HepG2 (cell line): Measurements from ENCODE around the gene ZNF226. TPM values are rescaled to one million over a fixed set of nuclear protein-coding genes. Genes with fewer than 3 reads are reported as not detected.

Experiments used
- AKAP8 ChIP-seq: sonication (generic); formaldehyde crosslinking; IDR thresholded peaks from 2 replicates; pipeline ENCODE4 v1.5.1; 2020; ENCODE audit warnings: mild to moderate bottlenecking, missing genetic modification reagents
- BRCA1 ChIP-seq: sonication (generic); formaldehyde crosslinking; IDR thresholded peaks from 2 replicates; pipeline ENCODE4 v1.4.0; 2020; ENCODE audit warnings: missing genetic modification reagents
- CREM ChIP-seq, 2 experiments: sonication (generic) in 1 of 2; formaldehyde crosslinking in 1 of 2; IDR thresholded peaks; 2 replicates each; pipeline versions ENCODE4 v1.4.0 to v1.6.1; 2016 to 2020; ENCODE audit warnings: antibody characterized with exemption in 1 of 2, mild to moderate bottlenecking in 1 of 2, missing genetic modification reagents in 1 of 2
- DNMT1 ChIP-seq: sonication (generic); formaldehyde crosslinking; IDR thresholded peaks from 2 replicates; pipeline ENCODE4 v1.5.1; 2020; ENCODE audit warnings: mild to moderate bottlenecking, missing genetic modification reagents
- FOXP1 ChIP-seq, 2 experiments: fragments of 450-650 bp in 1 of 2; IDR thresholded peaks; 2 replicates each; pipeline ENCODE4 v1.6.1; 2017 to 2018; ENCODE audit warnings: antibody characterized with exemption in 1 of 2
- GATAD1 ChIP-seq: IDR thresholded peaks from 2 replicates; pipeline ENCODE4 v1.6.1; 2016; ENCODE audit warnings: missing genetic modification reagents, missing compliant biosample characterization
- GTF2F1 ChIP-seq: fragments of 150-350 bp; IDR thresholded peaks from 2 replicates; pipeline ENCODE4 v1.6.1; 2014; ENCODE audit warnings: low read length
- HIVEP1 ChIP-seq: sonication (generic); formaldehyde crosslinking; IDR thresholded peaks from 2 replicates; pipeline ENCODE4 v1.4.0; 2020; ENCODE audit warnings: mild to moderate bottlenecking, missing genetic modification reagents
- LBX2 ChIP-seq: sonication (generic); formaldehyde crosslinking; IDR thresholded peaks from 2 replicates; pipeline ENCODE4 v1.5.0; 2020; ENCODE audit warnings: missing genetic modification reagents, mild to moderate bottlenecking, borderline replicate concordance
- MTA3 ChIP-seq: sonication (generic); formaldehyde crosslinking; IDR thresholded peaks from 2 replicates; pipeline ENCODE4 v1.4.0; 2020; ENCODE audit warnings: missing genetic modification reagents
- MYNN ChIP-seq: sonication (generic); formaldehyde crosslinking; IDR thresholded peaks from 2 replicates; pipeline ENCODE4 v1.4.0; 2020; ENCODE audit warnings: mild to moderate bottlenecking, low read depth, missing genetic modification reagents
- NFE2 ChIP-seq: sonication (generic); formaldehyde crosslinking; IDR thresholded peaks from 2 replicates; pipeline ENCODE4 v1.4.0; 2020; ENCODE audit warnings: missing genetic modification reagents
- NFKB2 ChIP-seq: sonication (generic); formaldehyde crosslinking; IDR thresholded peaks from 2 replicates; pipeline ENCODE4 v1.4.0; 2020; ENCODE audit warnings: missing genetic modification reagents, borderline replicate concordance
- NFKBIZ ChIP-seq: IDR thresholded peaks from 2 replicates; pipeline ENCODE4 v1.6.1; 2018; ENCODE audit warnings: missing genetic modification reagents, missing compliant biosample characterization
- NONO ChIP-seq, 2 experiments: fragments of 450-650 bp in 1 of 2; sonication (generic) in 1 of 2; formaldehyde crosslinking in 1 of 2; IDR thresholded peaks in 1 of 2; conservative IDR thresholded peaks in 1 of 2; 2 replicates each; pipeline versions ENCODE4 v1.6.1 to v1.8.0; 2017 to 2022; ENCODE audit warnings: mild to moderate bottlenecking in 1 of 2, missing genetic modification reagents in 1 of 2, moderate library complexity in 1 of 2
- PHF8 ChIP-seq: sonication (generic); formaldehyde crosslinking; IDR thresholded peaks from 2 replicates; pipeline ENCODE4 v1.5.0; 2020; ENCODE audit warnings: missing genetic modification reagents
- POLR2A ChIP-seq, 2 experiments: IDR thresholded peaks; 2 replicates each; pipeline ENCODE4 v1.6.1; 2011; ENCODE audit warnings: low read depth in 2 of 2, low read length in 2 of 2, mild to moderate bottlenecking in 1 of 2, moderate library complexity in 1 of 2; ENCODE audit not compliant: insufficient read depth in 1 of 2
- POLR2AphosphoS5 ChIP-seq: IDR thresholded peaks from 2 replicates; pipeline ENCODE4 v1.6.1; 2012; ENCODE audit warnings: low read depth, low read length
- REXO4 ChIP-seq: sonication (generic); formaldehyde crosslinking; IDR thresholded peaks from 2 replicates; pipeline ENCODE4 v1.8.0; 2022; ENCODE audit warnings: missing genetic modification reagents, mild to moderate bottlenecking, borderline replicate concordance
- SATB2 ChIP-seq: sonication (generic); formaldehyde crosslinking; IDR thresholded peaks from 2 replicates; pipeline ENCODE4 v1.5.0; 2020; ENCODE audit warnings: missing genetic modification reagents
- SIN3A ChIP-seq: IDR thresholded peaks from 2 replicates; pipeline ENCODE4 v1.6.1; 2011; ENCODE audit warnings: low read depth, mild to moderate bottlenecking, control low read depth, low read length, borderline replicate concordance
- SNAPC2 ChIP-seq: sonication (generic); formaldehyde crosslinking; IDR thresholded peaks from 2 replicates; pipeline ENCODE4 v1.8.1; 2022; ENCODE audit warnings: mild to moderate bottlenecking, missing genetic modification reagents
- THAP7 ChIP-seq: sonication (generic); formaldehyde crosslinking; IDR thresholded peaks from 2 replicates; pipeline ENCODE4 v1.8.1; 2023; ENCODE audit warnings: mild to moderate bottlenecking, missing genetic modification reagents
- ZBTB42 ChIP-seq: sonication (generic); formaldehyde crosslinking; IDR thresholded peaks from 2 replicates; pipeline ENCODE4 v1.5.0; 2020; ENCODE audit warnings: mild to moderate bottlenecking, missing genetic modification reagents
- ZFP36L2 ChIP-seq: sonication (generic); formaldehyde crosslinking; IDR thresholded peaks from 2 replicates; pipeline ENCODE4 v1.4.0; 2020; ENCODE audit warnings: missing genetic modification reagents
- ZNF362 ChIP-seq: sonication (generic); formaldehyde crosslinking; IDR thresholded peaks from 2 replicates; pipeline ENCODE4 v1.4.0; 2020; ENCODE audit warnings: missing genetic modification reagents, mild to moderate bottlenecking, borderline replicate concordance
- ZNF468 ChIP-seq: sonication (generic); formaldehyde crosslinking; IDR thresholded peaks from 2 replicates; pipeline ENCODE4 v1.8.0; 2022; ENCODE audit warnings: mild to moderate bottlenecking, moderate library complexity, missing genetic modification reagents
- ZNF501 ChIP-seq: sonication (generic); formaldehyde crosslinking; IDR thresholded peaks from 2 replicates; pipeline ENCODE4 v1.5.1; 2020; ENCODE audit warnings: mild to moderate bottlenecking, moderate library complexity, missing genetic modification reagents
- ZNF557 ChIP-seq: sonication (generic); formaldehyde crosslinking; IDR thresholded peaks from 2 replicates; pipeline ENCODE4 v1.4.0; 2020; ENCODE audit warnings: missing genetic modification reagents
- ZNF558 ChIP-seq: sonication (generic); formaldehyde crosslinking; IDR thresholded peaks from 2 replicates; pipeline ENCODE4 v1.9.0; 2022; ENCODE audit warnings: mild to moderate bottlenecking, missing genetic modification reagents, borderline replicate concordance
- ZNF616 ChIP-seq: sonication (generic); formaldehyde crosslinking; IDR thresholded peaks from 2 replicates; pipeline ENCODE4 v1.5.0; 2020; ENCODE audit warnings: low read depth, mild to moderate bottlenecking, missing genetic modification reagents
- polyA plus RNA-seq, 8 experiments: library from polyadenylated mRNA; depleted of rRNA in 3 of 8; stranded (reverse) in 7 of 8; unstranded in 1 of 8; fragments of >200 nt; fragmentation: Illumina TruSeq in 4 of 8; extraction: Trizol in 4 of 8; gene quantifications; 2 replicates each; pipeline versions ENCODE4 v1.2.1 to v1.2.3, GENCODE V29; 2011 to 2016; ENCODE audit warnings: low read depth in 4 of 8, missing spikeins in 1 of 8, mixed read lengths in 1 of 8; ENCODE audit not compliant: insufficient read depth in 1 of 8
- total RNA-seq, 5 experiments: library from RNA; depleted of rRNA; stranded (reverse); fragments of >200 nt; fragmentation: Illumina TruSeq; extraction: Trizol; gene quantifications; 2 replicates each; pipeline ENCODE4 v1.2.3, GENCODE V29; 2016; ENCODE audit warnings: low read depth in 1 of 5

The ZNF226 gene
- total and polyA plus RNA-seq, 2 of the 13 experiments (the other 11 are each of a cell fraction or from before 2014, with no cell fraction given) = 8.3 to 16.0 TPM

- TF ChIP-seq ZNF616 (CRISPR knock-in tag) (no peak), MYNN (CRISPR knock-in tag) (no peak), POLR2AphosphoS5 (peak; percentile 86), SIN3A (peak; percentile 73), SATB2 (CRISPR knock-in tag) (no peak), NONO (IDR thresholded peaks at IDR 0.05) (no peak), NONO (CRISPR knock-in tag; conservative IDR thresholded peaks at IDR 0.05) (0 out of 2 replicates have a peak, but pooled peaks have one; percentile 41), AKAP8 (CRISPR knock-in tag) (no peak), LBX2 (CRISPR knock-in tag) (no peak), SNAPC2 (CRISPR knock-in tag) (peak; percentile 68; the same call in 1 of the 2 replicates), THAP7 (CRISPR knock-in tag) (no peak), ZNF557 (CRISPR knock-in tag) (no peak), GATAD1 (CRISPR knock-in tag) (peak; percentile 89), ZNF362 (peak; percentile 35; the same call in 1 of the 2 replicates), NFKB2 (CRISPR knock-in tag) (no peak), HIVEP1 (CRISPR knock-in tag) (0 out of 2 replicates have a peak, but pooled peaks have one; percentile 54), CREM (IDR thresholded peaks at IDR 0.05) (peak; percentile 100), CREM (CRISPR knock-in tag; IDR thresholded peaks at IDR 0.05) (no peak), ZBTB42 (CRISPR knock-in tag) (no peak), NFKBIZ (CRISPR knock-in tag) (0 out of 2 replicates have a peak, but pooled peaks have one; percentile 29), ZNF501 (CRISPR knock-in tag) (peak; percentile 89), REXO4 (no peak), MTA3 (no peak), FOXP1 (IDR thresholded peaks at IDR 0.05) (no peak), FOXP1 (CRISPR knock-in tag; IDR thresholded peaks at IDR 0.05) (0 out of 2 replicates have a peak, but pooled peaks have one; percentile 14), ZNF468 (no peak), NFE2 (CRISPR knock-in tag) (no peak), GTF2F1 (no peak), PHF8 (CRISPR knock-in tag) (peak; percentile 89), POLR2A (IDR thresholded peaks at IDR 0.05; ENCODE audit: insufficient read depth in 1 of 2, low read depth in 2 of 2, low read length in 2 of 2) (peak; percentile 75 to 85), DNMT1 (no peak), ZNF558 (CRISPR knock-in tag) (no peak), ZFP36L2 (CRISPR knock-in tag) (no peak), BRCA1 (no peak)
These were observed at the start of gene ZNF226 (continued) for GRCh38 chr19:44164673-44165512.
